Measurements from ENCODE around the gene CEP104. TPM values are rescaled to one million over a fixed set of nuclear protein-coding genes. Genes with fewer than 3 reads are reported as not detected.
A peak's percentile ranks its signal among the peaks of the same experiment; 100 is the strongest.

The CEP104 gene
- total RNA-seq, 4 donors from 2014 or later: 26.0 to 41.6 (median 30.8) TPM

DNA sequence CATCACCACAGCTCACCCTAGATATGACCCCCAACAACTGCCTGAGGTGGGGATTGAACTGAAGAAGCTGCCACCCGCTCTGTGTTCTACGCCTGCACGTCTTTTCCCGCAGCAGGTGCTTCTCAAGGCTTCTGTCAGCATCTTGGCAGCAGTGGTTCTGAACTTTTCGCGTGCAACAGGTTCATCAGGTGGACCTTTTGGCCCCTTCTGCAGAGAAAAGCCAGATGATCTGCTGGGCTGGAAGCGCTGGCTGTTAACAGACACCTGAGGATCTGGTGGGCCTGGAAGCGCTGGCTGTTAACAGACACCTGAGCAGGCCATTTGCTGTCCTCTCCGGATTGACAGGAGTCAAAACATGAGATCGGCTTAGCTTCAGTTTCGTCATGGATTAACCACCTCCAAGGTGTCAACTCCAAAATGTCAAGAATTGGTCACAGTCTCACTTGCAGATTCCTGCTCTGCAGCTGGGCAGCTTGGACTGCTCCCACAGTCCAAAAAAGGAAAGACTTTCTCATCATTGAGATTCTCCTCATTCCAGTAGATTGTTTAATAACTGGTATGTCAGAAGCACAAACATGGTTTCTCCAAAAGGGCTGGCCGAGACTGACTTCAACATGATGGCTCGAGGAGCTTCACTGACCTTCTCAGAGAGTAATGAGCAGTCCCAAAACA lies 38.4 kb upstream of the CEP104 start:
- DNase-seq: no peak
- peaks cover 4 to 6% of the 10 kb centered on the region in 2 donors for H3K36me3 ChIP-seq
- TF ChIP-seq POLR2A (IDR thresholded peaks at IDR 0.05) (no peak), CTCF (IDR thresholded peaks at IDR 0.05) (no peak)
- H3K4me3 ChIP-seq (replicated peaks in 1 of 3): no peak overlapping the region
- WGBS, 2 donors: 95 to 97% methylated on average over 13 of the region's 13 CpGs
- intact Hi-C loops (cut with DNase I): loop anchor here (5.0 kb wide), 1 partner anchor 38 kb away; the partner anchor contains the start of genes CEP104 and DFFB
- H3K27me3 ChIP-seq: no peaks in the 10 kb centered on the region
- H3K4me1 ChIP-seq: peaks cover 7 to 13% of the 10 kb centered on the region in 2 donors
- H3K27ac ChIP-seq: no peak overlapping the region
- H3K9me3 ChIP-seq: no peaks in the 10 kb centered on the region

DNA sequence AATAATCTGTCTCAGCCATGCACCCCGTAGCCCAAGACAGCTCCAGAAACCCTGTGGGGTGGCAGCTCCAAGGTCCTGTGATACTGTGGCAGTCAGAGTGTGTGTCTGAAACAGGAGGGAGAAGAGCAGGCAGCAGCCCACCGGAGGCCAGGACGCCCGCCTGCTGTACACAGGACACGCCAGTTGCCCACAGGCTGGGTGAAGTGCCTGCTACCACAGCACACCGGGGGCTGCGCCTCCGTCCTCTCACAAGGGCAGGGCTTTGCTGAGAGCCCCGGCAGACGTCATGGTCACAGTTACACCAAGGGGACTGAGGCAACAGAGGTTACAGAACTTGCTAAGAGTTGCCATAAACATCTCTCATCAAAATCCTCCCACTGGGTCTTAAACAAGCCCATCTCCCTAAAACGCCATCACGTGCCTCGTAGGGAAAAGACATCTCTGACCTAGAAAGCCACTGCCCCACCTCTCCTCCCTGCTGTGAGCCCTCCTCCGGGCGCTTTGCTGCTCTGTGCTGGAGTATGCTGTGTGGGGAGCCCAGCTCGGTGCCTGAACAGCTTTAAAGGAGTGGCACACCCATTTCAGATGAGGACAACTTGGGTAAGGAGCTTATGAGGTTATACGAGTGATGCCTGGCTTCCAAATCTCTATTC lies 37.7 kb upstream of the CEP104 start:
- peaks cover 10 to 13% of the 10 kb centered on the region in 2 donors for H3K36me3 ChIP-seq
- TF ChIP-seq POLR2A (IDR thresholded peaks at IDR 0.05) (no peak), CTCF (IDR thresholded peaks at IDR 0.05) (no peak)
- no peak overlapping the region for H3K27ac ChIP-seq
- 92 to 96% methylated on average over 13 to 17 of the region's 17 CpGs for WGBS, 2 donors
- peaks cover 6 to 13% of the 10 kb centered on the region in 2 donors for H3K4me1 ChIP-seq
- H3K9me3 ChIP-seq: no peaks in the 10 kb centered on the region
- DNase-seq: no peak
- no peak overlapping the region for H3K4me3 ChIP-seq (replicated peaks in 1 of 3)
- no peaks in the 10 kb centered on the region for H3K27me3 ChIP-seq
- intact Hi-C loops (cut with DNase I): loop anchor here (5.0 kb wide), 1 partner anchor 37 kb away; the partner anchor contains the start of genes CEP104 and DFFB

DNA sequence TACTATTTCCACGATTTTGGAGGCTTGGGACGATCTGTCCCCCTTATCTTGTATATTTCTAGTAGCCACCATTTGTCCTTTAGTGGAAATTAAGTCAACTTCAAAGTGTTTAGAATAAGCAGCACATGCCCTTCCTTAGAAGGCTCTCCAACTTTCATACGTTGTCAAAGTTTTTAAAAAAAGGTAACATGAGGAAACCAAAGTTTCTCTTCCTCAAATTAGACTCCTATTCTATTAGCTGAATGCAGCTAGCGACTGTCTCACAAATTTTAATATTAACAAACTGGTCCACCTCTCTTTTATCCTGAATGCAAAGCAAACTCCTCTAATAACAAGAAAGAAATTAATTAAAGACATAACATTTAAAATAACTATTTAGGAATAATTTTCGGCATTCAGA lies 36.2 kb upstream of the CEP104 start:
- intact Hi-C loops (cut with DNase I): no loop called here
- TF ChIP-seq CTCF (IDR thresholded peaks at IDR 0.05): no peak
- no peak for TF ChIP-seq POLR2A (IDR thresholded peaks at IDR 0.05)
- Histone ChIP-seq H3K27me3 (no peaks in the 10 kb centered on the region), H3K4me3 (replicated peaks in 1 of 3) (no peak overlapping the region), H3K36me3 (peaks cover 13 to 22% of the 10 kb centered on the region in 2 donors), H3K4me1 (peaks cover 0 to 9% of the 10 kb centered on the region in 2 donors), H3K27ac (no peak overlapping the region), H3K9me3 (no peaks in the 10 kb centered on the region)
- 77% methylated on average over 5 of the region's 5 CpGs for WGBS, 2 donors
- DNase-seq: no peak

GRCh38 chr1:3892748-3893147 lies 35.7 kb upstream of the CEP104 start:
- Histone ChIP-seq H3K36me3 (peaks cover 13 to 22% of the 10 kb centered on the region in 2 donors), H3K4me1 (peaks cover 0 to 9% of the 10 kb centered on the region in 2 donors), H3K27me3 (no peaks in the 10 kb centered on the region), H3K4me3 (replicated peaks in 1 of 3) (no peak overlapping the region), H3K9me3 (no peaks in the 10 kb centered on the region), H3K27ac (no peak overlapping the region)
- TF ChIP-seq POLR2A (IDR thresholded peaks at IDR 0.05) (no peak), CTCF (IDR thresholded peaks at IDR 0.05) (no peak)
- intact Hi-C loops (cut with DNase I): no loop called here
- 24 to 32% methylated on average over 14 of the region's 14 CpGs for WGBS, 2 donors
- peak; percentile 90 to 92 for DNase-seq

GRCh38 chr1:3891329-3891865 lies 34.4 kb upstream of the CEP104 start:
- peaks cover 18 to 29% of the 10 kb centered on the region in 2 donors for H3K36me3 ChIP-seq
- intact Hi-C loops (cut with DNase I): no loop called here
- peaks cover 0 to 9% of the 10 kb centered on the region in 2 donors for H3K4me1 ChIP-seq
- H3K4me3 ChIP-seq (replicated peaks in 1 of 3): no peak overlapping the region
- no peaks in the 10 kb centered on the region for H3K27me3 ChIP-seq
- H3K9me3 ChIP-seq: no peaks in the 10 kb centered on the region
- no peak overlapping the region for H3K27ac ChIP-seq
- TF ChIP-seq POLR2A (IDR thresholded peaks at IDR 0.05) (no peak), CTCF (IDR thresholded peaks at IDR 0.05) (no peak)
- 87% methylated on average over 12 to 17 of the region's 17 CpGs for WGBS, 2 donors
- DNase-seq: no peak
